ENCODE measurements around the gene DUSP1. TPM values are rescaled to one million over a fixed set of nuclear protein-coding genes. Genes with fewer than 3 reads are reported as not detected.

Gene DUSP1
- total and polyA plus RNA-seq, 2 of the 13 experiments (the other 11 are each of a cell fraction or from before 2014, with no cell fraction given) = 27.1 to 55.5 TPM

DNA sequence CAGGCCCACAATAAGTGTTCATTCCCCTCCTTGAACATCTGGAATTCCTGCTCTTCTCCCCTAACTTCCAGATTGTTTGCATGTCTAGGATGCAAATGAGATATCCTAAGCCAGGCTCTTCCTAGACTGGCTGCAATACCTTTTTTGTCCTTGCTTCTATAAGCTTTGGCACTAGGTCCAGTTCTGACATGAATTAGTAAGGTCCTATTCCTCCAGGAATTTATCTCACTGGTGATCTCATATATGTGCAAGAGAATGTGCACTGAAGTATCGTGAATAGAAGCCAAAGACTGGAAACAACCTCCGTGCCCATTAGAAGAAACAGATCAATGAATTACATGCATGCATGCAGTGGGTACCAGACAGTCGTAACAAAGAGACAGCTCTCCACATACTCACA, 25.2 kb downstream of the DUSP1 start (continued):
- TF ChIP-seq, protein P1, sequence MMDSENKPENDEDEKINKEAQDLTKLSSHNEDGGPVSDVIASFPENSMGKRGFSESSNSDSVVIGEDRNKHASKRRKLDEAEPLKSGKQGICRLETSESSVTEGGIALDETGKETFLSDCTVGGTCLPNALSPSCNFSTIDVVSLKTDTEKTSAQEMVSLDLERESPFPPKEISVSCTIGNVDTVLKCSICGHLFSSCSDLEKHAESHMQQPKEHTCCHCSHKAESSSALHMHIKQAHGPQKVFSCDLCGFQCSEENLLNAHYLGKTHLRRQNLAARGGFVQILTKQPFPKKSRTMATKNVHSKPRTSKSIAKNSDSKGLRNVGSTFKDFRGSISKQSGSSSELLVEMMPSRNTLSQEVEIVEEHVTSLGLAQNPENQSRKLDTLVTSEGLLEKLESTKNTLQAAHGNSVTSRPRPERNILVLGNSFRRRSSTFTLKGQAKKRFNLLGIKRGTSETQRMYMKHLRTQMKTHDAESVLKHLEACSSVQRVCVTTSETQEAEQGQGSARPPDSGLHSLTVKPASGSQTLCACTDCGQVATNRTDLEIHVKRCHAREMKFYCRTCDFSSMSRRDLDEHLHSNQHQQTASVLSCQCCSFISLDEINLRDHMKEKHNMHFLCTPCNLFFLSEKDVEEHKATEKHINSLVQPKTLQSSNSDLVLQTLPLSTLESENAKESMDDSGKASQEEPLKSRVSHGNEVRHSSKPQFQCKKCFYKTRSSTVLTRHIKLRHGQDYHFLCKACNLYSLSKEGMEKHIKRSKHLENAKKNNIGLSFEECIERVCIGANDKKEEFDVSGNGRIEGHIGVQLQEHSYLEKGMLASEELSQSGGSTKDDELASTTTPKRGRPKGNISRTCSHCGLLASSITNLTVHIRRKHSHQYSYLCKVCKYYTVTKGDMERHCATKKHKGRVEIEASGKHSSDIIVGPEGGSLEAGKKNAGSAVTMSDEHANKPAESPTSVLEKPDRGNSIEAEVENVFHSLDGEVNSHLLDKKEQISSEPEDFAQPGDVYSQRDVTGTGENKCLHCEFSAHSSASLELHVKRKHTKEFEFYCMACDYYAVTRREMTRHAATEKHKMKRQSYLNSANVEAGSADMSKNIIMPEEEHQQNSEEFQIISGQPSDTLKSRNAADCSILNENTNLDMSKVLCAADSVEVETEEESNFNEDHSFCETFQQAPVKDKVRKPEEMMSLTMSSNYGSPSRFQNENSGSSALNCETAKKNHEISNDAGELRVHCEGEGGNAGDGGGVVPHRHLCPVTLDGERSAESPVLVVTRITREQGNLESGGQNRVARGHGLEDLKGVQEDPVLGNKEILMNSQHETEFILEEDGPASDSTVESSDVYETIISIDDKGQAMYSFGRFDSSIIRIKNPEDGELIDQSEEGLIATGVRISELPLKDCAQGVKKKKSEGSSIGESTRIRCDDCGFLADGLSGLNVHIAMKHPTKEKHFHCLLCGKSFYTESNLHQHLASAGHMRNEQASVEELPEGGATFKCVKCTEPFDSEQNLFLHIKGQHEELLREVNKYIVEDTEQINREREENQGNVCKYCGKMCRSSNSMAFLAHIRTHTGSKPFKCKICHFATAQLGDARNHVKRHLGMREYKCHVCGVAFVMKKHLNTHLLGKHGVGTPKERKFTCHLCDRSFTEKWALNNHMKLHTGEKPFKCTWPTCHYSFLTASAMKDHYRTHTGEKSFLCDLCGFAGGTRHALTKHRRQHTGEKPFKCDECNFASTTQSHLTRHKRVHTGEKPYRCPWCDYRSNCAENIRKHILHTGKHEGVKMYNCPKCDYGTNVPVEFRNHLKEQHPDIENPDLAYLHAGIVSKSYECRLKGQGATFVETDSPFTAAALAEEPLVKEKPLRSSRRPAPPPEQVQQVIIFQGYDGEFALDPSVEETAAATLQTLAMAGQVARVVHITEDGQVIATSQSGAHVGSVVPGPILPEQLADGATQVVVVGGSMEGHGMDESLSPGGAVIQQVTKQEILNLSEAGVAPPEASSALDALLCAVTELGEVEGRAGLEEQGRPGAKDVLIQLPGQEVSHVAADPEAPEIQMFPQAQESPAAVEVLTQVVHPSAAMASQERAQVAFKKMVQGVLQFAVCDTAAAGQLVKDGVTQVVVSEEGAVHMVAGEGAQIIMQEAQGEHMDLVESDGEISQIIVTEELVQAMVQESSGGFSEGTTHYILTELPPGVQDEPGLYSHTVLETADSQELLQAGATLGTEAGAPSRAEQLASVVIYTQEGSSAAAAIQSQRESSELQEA (CRISPR knock-in tag; IDR thresholded peaks at IDR 0.05; ENCODE audit: not compliant biosample characterization) = no peak
- TF ChIP-seq PRPF4 (IDR thresholded peaks at IDR 0.05; ENCODE audit: low read depth, low read length, poor library complexity, severe bottlenecking) = no peak
- TF ChIP-seq ADNP (CRISPR knock-in tag; IDR thresholded peaks at IDR 0.05) = no peak
- no peak for TF ChIP-seq RFX3 (CRISPR knock-in tag; IDR thresholded peaks at IDR 0.05)
- TF ChIP-seq, protein P2, sequence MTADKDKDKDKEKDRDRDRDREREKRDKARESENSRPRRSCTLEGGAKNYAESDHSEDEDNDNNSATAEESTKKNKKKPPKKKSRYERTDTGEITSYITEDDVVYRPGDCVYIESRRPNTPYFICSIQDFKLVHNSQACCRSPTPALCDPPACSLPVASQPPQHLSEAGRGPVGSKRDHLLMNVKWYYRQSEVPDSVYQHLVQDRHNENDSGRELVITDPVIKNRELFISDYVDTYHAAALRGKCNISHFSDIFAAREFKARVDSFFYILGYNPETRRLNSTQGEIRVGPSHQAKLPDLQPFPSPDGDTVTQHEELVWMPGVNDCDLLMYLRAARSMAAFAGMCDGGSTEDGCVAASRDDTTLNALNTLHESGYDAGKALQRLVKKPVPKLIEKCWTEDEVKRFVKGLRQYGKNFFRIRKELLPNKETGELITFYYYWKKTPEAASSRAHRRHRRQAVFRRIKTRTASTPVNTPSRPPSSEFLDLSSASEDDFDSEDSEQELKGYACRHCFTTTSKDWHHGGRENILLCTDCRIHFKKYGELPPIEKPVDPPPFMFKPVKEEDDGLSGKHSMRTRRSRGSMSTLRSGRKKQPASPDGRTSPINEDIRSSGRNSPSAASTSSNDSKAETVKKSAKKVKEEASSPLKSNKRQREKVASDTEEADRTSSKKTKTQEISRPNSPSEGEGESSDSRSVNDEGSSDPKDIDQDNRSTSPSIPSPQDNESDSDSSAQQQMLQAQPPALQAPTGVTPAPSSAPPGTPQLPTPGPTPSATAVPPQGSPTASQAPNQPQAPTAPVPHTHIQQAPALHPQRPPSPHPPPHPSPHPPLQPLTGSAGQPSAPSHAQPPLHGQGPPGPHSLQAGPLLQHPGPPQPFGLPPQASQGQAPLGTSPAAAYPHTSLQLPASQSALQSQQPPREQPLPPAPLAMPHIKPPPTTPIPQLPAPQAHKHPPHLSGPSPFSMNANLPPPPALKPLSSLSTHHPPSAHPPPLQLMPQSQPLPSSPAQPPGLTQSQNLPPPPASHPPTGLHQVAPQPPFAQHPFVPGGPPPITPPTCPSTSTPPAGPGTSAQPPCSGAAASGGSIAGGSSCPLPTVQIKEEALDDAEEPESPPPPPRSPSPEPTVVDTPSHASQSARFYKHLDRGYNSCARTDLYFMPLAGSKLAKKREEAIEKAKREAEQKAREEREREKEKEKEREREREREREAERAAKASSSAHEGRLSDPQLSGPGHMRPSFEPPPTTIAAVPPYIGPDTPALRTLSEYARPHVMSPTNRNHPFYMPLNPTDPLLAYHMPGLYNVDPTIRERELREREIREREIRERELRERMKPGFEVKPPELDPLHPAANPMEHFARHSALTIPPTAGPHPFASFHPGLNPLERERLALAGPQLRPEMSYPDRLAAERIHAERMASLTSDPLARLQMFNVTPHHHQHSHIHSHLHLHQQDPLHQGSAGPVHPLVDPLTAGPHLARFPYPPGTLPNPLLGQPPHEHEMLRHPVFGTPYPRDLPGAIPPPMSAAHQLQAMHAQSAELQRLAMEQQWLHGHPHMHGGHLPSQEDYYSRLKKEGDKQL (CRISPR knock-in tag; IDR thresholded peaks at IDR 0.05; ENCODE audit: low read depth) = no peak
- TF ChIP-seq ZNF510 (CRISPR knock-in tag; IDR thresholded peaks at IDR 0.05; ENCODE audit: low read depth) = no peak
- no peak for TF ChIP-seq ZBTB7A (CRISPR knock-in tag; IDR thresholded peaks at IDR 0.05)
- no peak for TF ChIP-seq ZNF670 (CRISPR knock-in tag; IDR thresholded peaks at IDR 0.05; ENCODE audit: borderline replicate concordance)
- no peak for TF ChIP-seq SOX13 (IDR thresholded peaks at IDR 0.05)
- no peak for TF ChIP-seq SOX13 (CRISPR knock-in tag; conservative IDR thresholded peaks at IDR 0.05 in 1 of 2, IDR thresholded peaks at IDR 0.05 in 1 of 2)
- no peak for TF ChIP-seq ZBTB7B (CRISPR knock-in tag; IDR thresholded peaks at IDR 0.05)
- no peak for TF ChIP-seq ZBTB38 (CRISPR knock-in tag; IDR thresholded peaks at IDR 0.05)
- TF ChIP-seq HCFC1 (IDR thresholded peaks at IDR 0.05; ENCODE audit: low read depth, low read length) = no peak
- TF ChIP-seq HDAC2 (CRISPR knock-in tag; IDR thresholded peaks at IDR 0.05) = no peak
